HG03097 (cell line): Measurements from ENCODE around the gene TMEM40.
"Not testable (repeated sequence)": the region's sequence is repeated elsewhere in the genome, so short reads cannot be mapped to it uniquely, and the experiment has no call there.

Experiments used
- ATAC-seq: cut with Tn5 transposase; IDR thresholded peaks from one replicate; pipeline ENCODE4 v1.9.1; 2021; ENCODE audit not compliant: unreplicated experiment, low FRiP score

TMEM40 gene

DNA sequence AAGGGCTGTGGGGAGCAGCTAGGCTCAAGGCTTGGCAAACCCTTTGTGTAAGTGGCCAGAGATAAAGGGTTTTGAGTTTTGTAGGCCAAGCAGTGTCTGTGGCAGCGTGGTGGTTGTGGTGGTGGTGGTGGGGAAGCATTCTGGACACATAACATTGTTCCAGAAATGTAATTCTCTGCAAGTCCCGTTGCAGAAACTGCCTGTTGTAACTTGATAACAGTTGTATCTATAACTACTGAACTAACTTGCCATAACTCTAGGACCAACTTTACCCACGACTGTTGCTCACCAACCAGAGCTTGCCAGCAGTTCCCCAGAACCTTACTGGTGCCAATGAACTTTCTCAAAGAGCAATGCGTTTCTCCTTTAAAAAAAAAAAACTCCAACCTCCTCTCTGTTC lies 18.1 kb upstream of the TMEM40 start:
- ATAC-seq, result no peak

DNA sequence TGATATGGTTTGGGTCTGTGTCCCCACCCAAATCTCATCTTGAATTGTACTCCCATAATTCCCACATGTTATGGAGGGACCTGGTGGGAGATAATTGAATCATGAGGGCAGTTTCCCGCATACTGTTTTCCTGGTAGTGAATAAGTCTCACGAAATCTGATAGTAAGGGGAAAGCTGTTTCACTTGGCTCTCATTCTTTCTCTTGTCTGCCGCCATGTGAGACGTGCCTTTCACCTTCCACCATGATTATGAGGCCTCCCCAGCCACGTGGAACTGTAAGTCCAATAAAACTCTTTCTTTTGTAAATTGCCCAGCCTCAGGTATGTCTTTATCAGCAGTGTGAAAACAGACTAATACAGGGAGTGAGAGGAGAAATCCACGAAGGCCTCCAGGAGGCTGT lies 16.9 kb upstream of the TMEM40 start:
- not testable (repeated sequence) for ATAC-seq

DNA sequence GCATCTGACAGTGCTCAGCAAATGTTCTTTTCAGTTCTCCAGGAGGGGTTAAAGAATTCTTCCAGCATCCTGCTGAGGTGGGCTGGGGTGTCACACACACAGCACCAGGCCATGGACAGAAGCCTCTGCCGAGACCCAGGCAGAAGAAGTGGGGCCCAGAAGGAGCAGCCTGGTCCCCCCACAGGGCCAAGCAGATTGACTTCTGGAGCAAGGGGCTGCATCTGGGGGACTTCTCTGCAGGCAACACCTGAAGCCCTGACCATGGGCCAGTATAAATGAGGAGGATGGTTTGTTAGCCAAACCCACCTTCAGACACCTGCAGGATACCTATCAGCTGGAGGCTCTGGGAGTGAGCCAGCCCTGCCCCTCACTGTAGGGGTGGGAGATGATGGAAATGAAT lies 16.2 kb upstream of the TMEM40 start:
- ATAC-seq, result no peak

DNA sequence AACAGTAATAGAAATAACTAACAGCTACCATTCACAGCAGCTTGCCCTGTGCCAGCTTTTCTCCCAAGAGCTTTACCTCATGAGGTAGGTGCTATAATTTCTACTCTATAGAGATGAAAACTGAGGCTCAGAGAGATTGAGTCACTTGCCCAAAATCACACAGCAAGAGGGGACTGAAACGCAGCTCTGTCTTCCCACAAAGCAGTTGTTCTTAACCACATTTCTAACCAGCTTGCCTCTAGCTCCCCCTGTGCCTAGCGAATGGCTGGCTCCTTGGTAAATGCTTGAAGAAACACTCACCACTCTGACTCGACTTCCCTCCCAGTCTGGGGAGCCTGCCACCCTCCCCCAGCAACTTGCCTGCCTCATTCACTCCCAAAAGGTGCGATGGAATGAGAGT lies 15.6 kb upstream of the TMEM40 start:
- ATAC-seq, result no peak

DNA sequence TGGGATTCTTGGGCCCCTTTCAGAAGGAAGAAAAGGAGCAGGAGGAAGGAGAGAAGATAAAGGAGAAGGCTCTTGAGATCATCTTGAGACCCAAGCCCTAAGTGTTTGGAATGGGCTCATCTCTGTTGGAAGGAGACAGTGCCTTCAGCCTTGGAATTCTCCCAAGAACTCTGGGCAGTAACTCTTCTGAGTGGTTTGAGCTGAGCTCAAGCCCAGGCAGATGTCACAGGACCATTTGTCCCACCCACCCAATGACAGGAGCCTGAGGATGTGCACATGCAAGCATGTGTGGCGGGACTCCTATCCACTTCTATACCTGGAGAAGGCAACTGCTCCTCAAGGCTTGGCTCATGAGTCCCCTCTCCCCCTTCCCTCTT lies 14.6 kb upstream of the TMEM40 start:
- no peak for ATAC-seq

DNA sequence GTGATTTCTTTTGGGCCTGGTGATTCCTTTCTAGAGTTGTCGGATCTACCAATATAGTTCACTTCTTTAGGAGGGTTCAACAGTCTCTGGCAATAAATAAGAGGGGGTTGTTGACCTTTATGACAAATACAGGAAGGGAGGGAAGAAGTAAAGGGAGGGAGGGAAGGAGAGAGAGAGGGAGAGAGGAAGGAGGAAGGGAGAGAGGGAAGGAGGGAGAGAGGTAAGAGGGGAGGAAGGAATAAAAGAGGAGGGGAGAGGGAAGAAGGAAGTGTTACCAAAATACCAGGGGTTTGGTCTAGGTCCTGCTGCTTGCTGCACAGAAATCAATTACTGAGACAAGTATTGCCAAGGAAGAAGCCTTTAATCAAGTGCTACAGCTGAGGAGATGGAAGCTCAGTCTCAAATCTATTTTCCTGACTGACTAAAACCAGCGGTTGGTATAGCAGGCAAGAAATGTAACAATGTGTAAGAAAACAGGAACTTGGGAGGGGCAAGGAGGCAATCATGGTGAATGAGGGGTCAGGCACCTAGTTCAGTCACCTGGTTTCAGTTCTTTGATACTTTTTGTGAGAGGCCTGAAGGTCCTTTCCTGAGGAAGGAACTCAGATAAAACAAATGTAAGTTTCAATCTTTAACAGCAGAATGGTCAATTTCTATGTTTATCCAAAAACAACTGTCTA lies 14.1 kb upstream of the TMEM40 start:
- ATAC-seq, result no peak

DNA sequence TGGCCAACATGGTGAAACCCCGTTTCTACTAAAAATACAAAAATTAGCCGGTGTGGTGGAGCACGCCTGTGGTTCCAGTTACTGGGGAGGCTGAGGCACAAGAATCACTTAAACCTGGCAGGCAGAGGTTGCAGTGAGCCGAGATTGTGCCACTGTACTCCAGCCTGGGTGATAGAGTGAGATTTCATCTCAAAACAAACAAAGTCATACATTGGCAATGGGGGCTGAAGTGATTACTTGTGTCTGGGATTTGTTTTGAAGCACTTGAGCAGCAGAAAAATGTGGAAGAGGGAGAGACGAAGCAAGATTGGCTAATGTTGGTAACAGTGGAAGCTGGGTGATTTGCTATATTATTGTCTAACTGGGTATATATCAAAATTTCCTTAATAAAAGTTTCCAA lies 13.4 kb upstream of the TMEM40 start:
- ATAC-seq, result no peak

DNA sequence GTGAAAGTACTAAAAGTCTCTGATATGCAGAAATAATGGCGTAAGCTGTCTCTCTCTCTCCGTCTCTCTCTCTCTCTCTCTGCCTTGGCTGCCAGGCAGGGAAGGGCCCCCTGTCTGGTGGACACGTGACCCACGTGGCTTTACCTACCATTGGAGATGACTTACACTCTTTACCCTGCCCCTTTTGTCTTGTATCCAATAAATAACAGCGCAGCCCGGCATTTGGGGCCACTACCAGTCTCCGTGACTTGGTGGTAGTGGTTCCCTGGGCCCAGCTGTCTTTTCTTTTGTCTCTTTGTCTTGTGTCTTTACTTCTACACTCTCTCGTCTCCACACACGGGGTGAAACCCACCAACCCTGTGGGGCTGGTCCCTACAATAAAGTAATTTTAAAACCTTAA lies 12.2 kb upstream of the TMEM40 start:
- no peak for ATAC-seq

DNA sequence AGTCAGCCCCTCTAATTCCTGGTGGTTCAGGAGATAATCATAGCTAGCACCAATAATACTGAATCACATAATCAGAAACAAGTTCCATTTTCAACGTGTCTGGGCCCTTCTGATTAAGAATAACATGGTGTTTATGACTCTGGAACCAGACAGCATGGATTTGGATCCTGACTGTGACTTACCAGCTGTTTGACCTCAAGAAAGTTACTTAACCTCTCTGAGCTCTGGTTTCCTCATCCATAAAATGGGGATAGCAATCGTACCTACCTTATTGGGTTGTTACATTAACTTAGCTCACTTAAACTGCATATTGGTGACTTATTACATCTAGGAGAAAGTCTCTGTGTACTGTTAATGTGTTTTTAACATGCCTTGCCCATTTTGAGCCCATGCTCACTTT lies 10.7 kb upstream of the TMEM40 start:
- ATAC-seq, result no peak

DNA sequence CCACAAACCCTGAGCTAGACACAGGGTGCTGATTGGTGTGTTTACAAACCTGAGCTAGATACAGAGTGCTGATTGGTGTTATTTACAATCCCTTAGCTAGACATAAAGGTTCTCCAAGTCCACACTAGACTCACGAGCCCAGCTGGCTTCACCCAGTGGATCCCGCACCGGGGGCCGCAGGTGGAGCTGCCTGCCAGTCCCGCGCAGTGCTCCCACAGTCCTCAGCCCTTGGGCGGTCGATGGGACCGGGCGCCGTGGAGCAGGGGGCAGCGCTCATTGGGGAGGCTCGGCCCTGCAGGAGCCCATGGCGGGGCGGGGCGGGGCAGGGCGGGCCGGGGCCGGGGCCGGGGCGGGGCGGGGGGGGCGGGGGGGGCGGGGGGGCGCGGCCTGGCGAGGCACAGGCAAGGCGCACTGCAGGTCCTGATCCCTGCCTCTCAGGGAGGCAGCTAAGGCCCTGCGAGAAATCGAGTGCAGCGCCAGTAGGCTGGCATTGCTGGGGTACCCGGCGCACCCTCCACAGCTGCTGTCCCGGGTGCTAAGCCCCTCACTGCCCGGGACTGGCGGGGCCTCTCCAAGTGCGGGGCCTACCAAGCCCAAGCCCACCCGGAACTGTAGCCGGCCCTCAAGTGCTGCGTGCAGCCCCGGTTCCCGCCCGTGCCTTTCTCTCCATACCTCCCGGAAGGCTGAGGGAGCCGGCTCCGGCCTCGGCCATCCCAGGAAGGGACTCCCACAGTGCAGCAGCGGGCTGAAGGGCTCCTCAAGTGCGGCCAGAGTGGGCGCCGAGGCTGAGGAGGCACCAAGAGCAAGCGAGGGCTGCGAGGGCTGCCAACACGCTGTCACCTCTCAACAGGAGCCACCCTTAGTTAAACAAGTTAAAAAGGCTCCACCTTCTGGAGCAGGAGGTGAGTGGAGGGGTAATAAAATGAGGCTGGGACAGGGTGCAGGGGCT lies 9.8 kb upstream of the TMEM40 start:
- ATAC-seq, result no peak

DNA sequence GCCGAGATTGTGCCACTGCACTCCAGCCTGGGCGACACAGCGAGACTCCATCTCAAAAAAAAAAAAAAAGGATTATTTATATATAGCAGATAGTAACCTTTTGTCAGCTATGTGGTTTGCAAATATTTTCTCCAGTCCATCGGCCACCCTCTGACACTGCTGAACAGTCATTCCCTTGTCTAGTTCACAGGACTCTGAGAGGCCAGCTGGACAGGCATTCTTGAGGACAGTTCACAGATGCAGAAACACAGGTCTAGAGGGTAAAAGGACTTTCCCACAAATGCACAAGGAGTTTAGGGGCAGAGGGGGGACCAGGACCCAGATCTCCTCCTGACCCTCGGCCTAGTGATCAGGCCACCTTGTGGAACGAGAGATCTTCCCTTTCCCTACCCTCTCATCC lies 7.5 kb upstream of the TMEM40 start:
- no peak for ATAC-seq

DNA sequence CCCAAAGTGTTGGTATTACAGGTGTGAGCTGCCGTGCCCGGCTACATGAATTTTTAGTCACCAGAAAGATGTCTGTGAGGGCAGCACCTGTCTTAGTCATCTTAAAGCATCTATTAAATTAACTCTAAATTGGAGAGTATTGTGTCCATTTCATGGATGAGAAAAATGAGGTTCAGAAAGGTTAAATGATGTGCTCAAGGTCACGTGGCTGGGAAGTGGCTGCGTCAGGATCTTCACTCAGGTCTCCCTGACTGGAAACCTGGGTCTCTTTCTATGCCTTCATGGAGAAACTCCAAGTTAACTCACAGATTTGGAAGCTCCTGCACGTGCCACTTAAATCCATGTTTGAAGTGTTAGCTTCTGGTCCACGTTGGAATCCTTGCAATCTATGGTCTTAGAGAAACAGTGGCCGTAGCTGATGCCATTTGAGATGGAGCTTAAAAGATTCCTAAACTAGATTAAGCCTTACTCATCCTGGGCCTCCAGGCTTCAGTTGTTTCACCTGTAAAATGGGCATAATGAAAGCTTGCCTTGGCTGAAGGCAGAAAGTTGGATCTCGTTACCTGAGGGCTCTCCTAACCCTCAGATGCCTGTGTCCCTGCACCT lies 5.2 kb upstream of the TMEM40 start:
- ATAC-seq, result no peak

DNA sequence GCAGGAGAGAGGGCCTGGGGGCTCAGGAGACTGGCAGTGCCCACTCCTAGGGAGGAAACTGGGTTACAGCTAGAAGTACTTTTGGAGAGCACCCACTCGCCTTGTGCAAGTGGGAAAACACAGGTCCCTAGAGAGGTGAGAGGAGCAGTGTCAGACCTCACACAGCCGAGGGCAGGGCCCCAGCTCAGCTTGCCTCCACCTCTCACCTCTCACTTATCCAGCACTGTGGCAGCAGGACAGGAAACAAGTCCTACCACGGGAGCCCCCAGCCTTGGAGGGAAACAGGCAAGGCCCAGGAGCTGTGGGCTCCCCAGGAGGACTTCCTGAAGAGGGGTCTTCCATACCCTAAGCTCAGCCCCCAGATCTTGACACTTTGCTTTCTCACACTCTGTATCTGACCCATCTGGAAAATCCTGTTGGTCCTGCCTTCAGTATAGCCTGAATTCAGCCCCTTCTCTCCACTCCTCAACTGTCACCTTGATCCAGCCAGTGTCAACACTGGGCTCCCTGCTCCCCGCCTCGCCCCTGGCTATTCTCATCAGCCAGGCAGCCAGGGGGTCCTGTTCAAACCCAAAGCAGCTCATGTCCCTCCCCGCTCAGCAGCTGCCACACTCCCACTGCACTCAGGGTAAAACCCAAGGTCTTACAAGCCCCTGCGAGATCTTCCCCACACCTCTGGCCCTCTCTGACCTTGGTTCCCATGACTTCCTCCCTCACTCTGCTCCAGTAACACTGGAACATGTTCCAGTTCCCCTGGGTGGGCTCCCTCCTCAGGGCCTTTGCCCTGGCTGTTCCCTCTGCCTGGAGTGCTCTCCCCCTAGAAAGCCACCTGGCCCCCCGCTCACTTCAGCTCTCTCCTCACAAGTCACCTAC lies 870 bp upstream of the TMEM40 start:
- ATAC-seq, result no peak

DNA sequence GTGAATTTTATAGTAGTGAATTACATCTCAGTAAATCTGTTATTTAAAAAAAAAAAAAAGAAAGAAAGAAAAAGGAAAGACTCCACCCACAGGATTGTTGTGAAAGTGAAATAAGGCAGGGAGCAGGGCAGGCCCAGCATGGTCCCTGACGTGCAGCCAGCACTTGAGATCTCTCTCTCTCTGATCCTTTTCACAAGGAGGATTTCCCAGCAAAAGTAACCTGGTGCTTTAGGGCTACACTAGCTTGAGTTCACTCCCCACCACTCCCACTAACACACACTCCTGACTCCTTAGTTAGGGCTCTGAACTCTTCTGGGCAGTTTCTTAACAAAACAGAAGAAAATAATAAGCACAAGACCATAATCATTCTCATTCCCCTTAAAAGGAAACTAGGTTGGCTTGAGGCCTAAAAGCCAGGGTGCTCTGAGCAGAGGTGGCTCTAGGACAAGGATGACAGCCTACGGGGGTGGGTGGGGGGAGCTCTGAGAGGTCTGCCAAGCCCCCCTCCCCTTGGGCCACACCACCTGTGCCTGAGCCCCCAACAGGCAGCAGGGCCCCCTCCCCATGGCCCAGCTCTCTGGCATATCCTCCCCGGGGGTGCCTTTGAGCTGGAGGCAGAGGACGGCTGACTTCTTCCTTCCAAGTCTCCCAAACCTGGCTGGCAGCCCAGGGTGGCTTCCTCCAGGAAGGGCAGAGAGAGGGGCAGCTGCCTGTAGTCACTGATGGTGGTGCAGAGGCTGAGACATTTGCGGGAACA lies 856 bp downstream of the TMEM40 start:
- no peak for ATAC-seq

DNA sequence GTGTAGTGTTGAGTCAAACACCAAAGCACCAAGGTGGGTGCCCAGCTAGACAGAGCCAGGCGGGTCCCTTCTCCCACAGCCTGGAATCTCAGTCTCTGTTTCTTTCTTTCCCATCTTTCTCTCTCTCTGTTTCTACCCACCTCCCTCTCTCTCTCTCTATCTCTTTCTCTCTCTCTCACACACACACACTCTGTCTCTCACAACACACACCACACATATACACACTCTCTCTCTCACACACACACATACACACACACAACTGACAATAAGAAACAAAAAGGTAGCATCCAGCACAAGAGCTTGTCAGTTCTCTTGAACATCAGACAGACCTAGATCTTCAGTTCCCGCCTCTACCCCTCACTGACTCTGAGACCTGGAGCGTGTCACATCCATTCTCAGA lies 2.4 kb downstream of the TMEM40 start:
- no peak for ATAC-seq

DNA sequence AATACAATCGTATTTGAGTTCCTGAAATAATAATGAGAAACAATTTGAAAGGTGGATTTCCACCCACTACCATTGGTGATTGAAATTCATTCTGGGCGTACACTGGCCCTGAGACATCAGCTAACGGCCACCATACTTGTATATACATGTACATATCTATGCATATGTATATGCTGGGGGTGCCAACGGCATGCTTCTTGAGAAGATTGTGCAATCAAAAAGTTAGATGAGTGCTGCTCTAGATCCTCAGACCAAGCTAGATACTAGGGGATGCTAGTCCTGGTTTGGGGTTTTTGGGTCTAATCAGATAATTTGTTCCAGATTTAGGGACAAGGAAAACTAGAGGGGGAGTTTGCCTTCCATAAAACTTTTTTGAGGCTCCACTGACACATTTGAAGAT lies 2.9 kb downstream of the TMEM40 start:
- no peak for ATAC-seq

DNA sequence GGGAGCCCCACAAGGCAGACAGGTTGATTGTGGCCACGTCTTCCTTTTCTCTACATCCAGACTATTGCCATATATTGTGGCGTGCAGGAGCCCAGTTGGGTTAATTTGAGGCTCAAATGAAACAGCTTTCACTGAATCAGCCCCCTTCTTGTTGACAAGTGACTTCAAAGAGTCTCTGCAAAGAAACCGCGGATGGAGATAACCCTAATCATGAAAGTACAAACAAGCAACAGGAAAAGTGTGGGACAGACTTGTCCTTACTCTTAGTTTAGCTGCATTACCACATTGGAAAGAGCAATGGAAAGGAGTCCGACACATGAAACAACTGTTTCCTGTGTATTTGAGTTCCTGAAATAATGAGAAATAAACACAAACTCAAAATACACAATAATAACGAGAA lies 3.3 kb downstream of the TMEM40 start:
- no peak for ATAC-seq

DNA sequence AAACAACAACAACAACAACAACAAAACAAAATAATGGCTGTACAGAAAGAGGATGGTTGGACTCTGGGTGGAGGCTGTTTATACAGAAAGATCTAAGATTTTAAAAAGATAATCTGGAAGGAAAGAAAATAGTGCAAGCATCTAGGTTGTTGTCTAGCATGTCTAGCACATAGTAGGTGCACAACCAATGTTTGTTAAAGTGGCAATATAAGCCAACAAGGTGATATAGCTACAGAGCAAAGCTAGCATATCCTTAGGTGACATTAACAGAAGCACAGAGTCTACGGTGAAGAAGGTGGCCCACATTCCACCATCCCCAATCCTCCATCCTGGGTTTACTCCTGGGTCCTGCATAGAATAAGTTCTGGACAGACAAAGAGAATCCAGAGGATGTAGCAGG lies 4.7 kb downstream of the TMEM40 start:
- ATAC-seq, result no peak

DNA sequence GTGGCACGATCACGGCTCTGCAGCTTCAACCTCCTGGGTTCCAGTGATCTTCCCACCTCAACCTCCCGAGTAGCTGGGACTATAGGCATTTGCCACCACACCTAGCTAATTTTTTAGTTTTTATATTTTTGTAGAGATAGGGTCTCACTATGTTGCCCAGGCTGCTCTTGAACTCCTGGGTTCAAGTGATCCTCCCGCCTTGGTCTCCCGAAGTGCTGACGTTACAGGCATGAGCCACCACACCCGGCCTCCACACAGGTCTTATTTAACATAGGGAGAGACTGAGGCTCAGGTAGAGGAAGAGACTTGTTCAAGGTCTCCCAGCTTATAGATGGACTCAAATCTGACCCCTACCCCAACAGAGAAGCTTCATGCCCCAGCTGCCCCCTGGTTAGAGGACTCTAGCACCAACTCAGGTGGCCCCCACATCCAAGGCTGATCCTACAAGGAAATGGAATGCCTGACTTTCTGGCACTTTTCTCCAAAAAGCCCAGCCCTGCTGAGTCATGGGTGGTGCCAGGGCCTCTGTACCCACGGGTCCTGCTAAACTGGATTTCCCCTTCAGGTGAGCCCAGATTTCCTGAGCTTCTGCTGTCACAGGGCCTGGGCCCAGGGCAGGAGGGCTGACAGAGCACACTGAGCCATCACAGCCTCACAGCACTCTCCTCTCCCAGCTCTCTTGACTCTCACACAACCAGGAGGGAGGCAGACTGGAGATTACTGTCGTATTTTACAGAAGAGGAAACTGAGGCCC lies 5.6 kb downstream of the TMEM40 start:
- no peak for ATAC-seq
